A549 treated with ZK216348 at 1 μM for 4 hours (cell line): Measurements from ENCODE around the gene IFNW1. TPM values are rescaled to one million over a fixed set of nuclear protein-coding genes. Genes with fewer than 3 reads are reported as not detected.

Experiments used
- total RNA-seq: library from RNA; stranded (reverse); fragments of 200-300 nt; extraction: Qiagen RNA extraction; gene quantifications from 5 replicates; pipeline ENCODE4 v1.2.3, GENCODE V29; 2022; ENCODE audit warnings: low read depth

The IFNW1 gene
- not detected in 5 replicates for total RNA-seq

DNA sequence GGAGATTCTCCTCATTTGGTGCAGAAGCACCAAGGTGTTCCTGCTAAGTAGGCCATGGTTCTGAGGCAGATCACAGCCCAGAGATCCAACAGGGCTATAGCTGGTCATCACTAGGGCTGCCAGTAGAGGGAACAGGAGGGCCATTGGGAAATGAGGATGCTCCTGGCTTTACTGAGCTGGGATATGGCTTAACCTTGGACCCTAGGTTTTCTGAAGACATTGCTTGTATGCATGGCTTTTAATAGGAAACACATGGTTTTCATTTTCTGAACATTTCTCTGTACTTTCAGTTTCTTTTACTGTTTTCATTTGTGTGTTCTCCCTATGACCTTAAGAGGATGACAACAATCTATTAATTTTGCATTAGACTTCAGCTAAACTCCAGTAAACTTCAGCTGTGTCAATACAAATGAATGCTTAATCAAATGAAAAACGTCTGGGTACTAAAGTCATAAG is at the start of gene IFNW1:
IFNW1 (minus strand) TSS at position 406 of the 456 bp plus-strand sequence; CDS start at position 144, 262 bp downstream.

DNA sequence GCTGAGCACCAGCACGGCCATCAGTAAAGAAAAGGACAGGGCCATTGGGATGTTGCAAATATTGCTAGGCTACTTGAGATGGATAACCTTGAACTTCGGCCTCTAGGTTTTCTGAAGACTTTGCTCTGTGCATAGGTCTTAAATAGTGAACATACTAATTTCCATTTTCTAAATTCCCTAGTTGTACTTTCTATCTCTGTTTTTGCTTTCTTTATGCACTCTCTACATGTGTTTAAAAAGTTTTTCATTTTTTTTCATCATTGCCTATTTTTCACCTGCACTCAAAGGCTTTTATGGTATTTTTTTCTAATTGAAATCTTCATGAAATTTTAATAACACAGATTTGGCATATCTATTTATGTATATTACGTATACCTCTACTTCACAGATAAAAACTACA is 45.9 kb upstream of the IFNW1 start, which contains the start of gene IFNA4:
IFNA4 (minus strand) TSS at position 101 of the 400 bp plus-strand sequence; CDS start at position 45, 56 bp downstream.

DNA sequence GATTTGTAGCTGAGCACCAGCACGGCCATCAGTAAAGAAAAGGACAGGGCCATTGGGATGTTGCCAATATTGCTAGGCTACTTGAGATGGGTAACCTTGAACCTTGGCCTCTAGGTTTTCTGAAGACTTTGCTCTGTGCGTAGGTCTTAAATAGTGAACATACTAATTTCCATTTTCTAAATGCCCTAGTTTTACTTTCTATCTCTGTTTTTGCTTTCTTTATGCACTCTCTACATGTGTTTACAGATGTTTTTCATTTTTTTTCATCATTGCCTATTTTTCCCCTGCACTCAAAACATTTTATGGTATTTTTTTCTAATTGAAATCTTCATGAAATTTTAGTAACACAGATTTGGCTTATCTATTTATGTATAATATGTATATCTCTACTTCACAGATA is 24.9 kb upstream of the IFNW1 start, which contains the start of gene IFNA21:
IFNA21 (minus strand) TSS at position 101 of the 400 bp plus-strand sequence; CDS start at position 53, 48 bp downstream.

Other genes starting within 250 kb of the IFNW1 start
- gene HACD4, start 110.2 kb downstream of the IFNW1 start, total RNA-seq, result 0.69 to 1.1 TPM (median 1.0 TPM) in 5 replicates
- gene IFNB1, start 63.9 kb downstream of the IFNW1 start, total RNA-seq, result not detected in 5 replicates
- gene IFNA21, start 24.8 kb upstream of the IFNW1 start, total RNA-seq, result not detected in 5 replicates
- gene IFNA4, start 45.8 kb upstream of the IFNW1 start, total RNA-seq, result not detected in 5 replicates
- gene IFNA7, start 60.4 kb upstream of the IFNW1 start, total RNA-seq, result not detected in 5 replicates
- not detected in 5 replicates for gene IFNA10, start 65.3 kb upstream of the IFNW1 start, total RNA-seq
- not detected in 5 replicates for gene IFNA16, start 75.5 kb upstream of the IFNW1 start, total RNA-seq
- gene IFNA17, start 86.4 kb upstream of the IFNW1 start, total RNA-seq, result not detected in 5 replicates
- gene IFNA14, start 98.2 kb upstream of the IFNW1 start, total RNA-seq, result not detected in 5 replicates
- not detected in 5 replicates for gene IFNA5, start 163.5 kb upstream of the IFNW1 start, total RNA-seq
- 11.7 to 20.5 TPM (median 18.7 TPM) in 5 replicates for gene KLHL9, start 193.6 kb upstream of the IFNW1 start, total RNA-seq
- not detected in 5 replicates for gene IFNA6, start 209.1 kb upstream of the IFNW1 start, total RNA-seq
- not detected in 5 replicates for gene IFNA13, start 226.2 kb upstream of the IFNW1 start, total RNA-seq
- not detected in 5 replicates for gene IFNA2, start 243.6 kb upstream of the IFNW1 start, total RNA-seq